PC-9 (cell line): ENCODE results near the gene TRIM6. TPM values are rescaled to one million over a fixed set of nuclear protein-coding genes. Genes with fewer than 3 reads are reported as not detected.

Experiments
- BruUV-seq: library from RNA; stranded (reverse); fragments of 400-500 nt; replicated peaks from 2 replicates; lab custom pipeline; 2021; lab: Mats Ljungman, UMichigan
- CTCF ChIA-PET: fragments of 300-600 bp; sonication (Branson Sonifier 250); formaldehyde crosslinking; loops from one replicate; lab custom pipeline; 2022; ENCODE audit warnings: antibody characterized with exemption; lab: Charles Lee
- POLR2A ChIA-PET: fragments of 300-600 bp; sonication (Branson Sonifier 250); formaldehyde crosslinking; loops from one replicate; lab custom pipeline; 2022; ENCODE audit warnings: antibody characterized with exemption; ENCODE audit not compliant: unreplicated experiment; lab: Charles Lee
- DNase-seq, 2 experiments: peaks; one replicate each; pipeline versions ENCODE4 v3.0.0 to v3.0.0-alpha.2; 2015 to 2022; ENCODE audit warnings: mixed read lengths in 1 of 2
- H2AFZ ChIP-seq: fragments of 200-600 bp; sonication (generic); 2 replicates; pipeline ENCODE4 v1.8.1; 2017; ENCODE audit warnings: antibody characterized with exemption
- H3F3A ChIP-seq: fragments of 200-600 bp; sonication (generic); 2 replicates; pipeline ENCODE4 v1.8.1; 2017; ENCODE audit warnings: antibody characterized with exemption, mild to moderate bottlenecking, low read depth; ENCODE audit not compliant: insufficient read depth
- H3K27ac ChIP-seq: fragments of 200-600 bp; sonication (generic); 2 replicates; pipeline ENCODE4 v1.6.1; 2016; ENCODE audit warnings: mixed run types
- H3K27me3 ChIP-seq: fragments of 200-600 bp; sonication (generic); 2 replicates; pipeline ENCODE4 v1.6.1; 2016; ENCODE audit warnings: low read depth, mixed run types; ENCODE audit not compliant: insufficient read depth
- H3K36me3 ChIP-seq: fragments of 200-600 bp; sonication (generic); 2 replicates; pipeline ENCODE4 v1.6.1; 2016; ENCODE audit warnings: low read depth, mixed run types
- H3K4me1 ChIP-seq: fragments of 200-600 bp; sonication (generic); replicated peaks from 2 replicates; pipeline ENCODE4 v1.6.1; 2016; ENCODE audit warnings: mixed run types; ENCODE audit not compliant: insufficient read depth
- H3K4me2 ChIP-seq: fragments of 200-600 bp; sonication (generic); 2 replicates; pipeline ENCODE4 v1.6.1; 2017; ENCODE audit warnings: mixed run types
- H3K4me3 ChIP-seq: fragments of 200-600 bp; sonication (generic); 2 replicates; pipeline ENCODE4 v1.6.1; 2016; ENCODE audit warnings: mixed run types
- H3K79me2 ChIP-seq: fragments of 200-600 bp; sonication (generic); 2 replicates; pipeline ENCODE4 v1.6.1; 2017; ENCODE audit warnings: low read depth, mixed run types
- H3K9me2 ChIP-seq: fragments of 200-600 bp; sonication (generic); 2 replicates; pipeline ENCODE4 v1.8.1; 2017; ENCODE audit warnings: mild to moderate bottlenecking; ENCODE audit not compliant: insufficient read depth
- H3K9me3 ChIP-seq: fragments of 200-600 bp; sonication (generic); 2 replicates; pipeline ENCODE4 v1.8.1; 2016; ENCODE audit warnings: low read depth; ENCODE audit not compliant: insufficient read depth
- H4K20me1 ChIP-seq: fragments of 200-600 bp; sonication (generic); 2 replicates; pipeline ENCODE4 v1.8.1; 2017; ENCODE audit not compliant: insufficient read depth
- CTCF ChIP-seq: fragments of 200-600 bp; sonication (generic); conservative IDR thresholded peaks from 2 replicates; pipeline ENCODE4 v1.6.1; 2017; ENCODE audit warnings: mixed run types, antibody characterized with exemption, mild to moderate bottlenecking, moderate library complexity
- EZH2 ChIP-seq: fragments of 200-600 bp; sonication (generic); IDR thresholded peaks from 2 replicates; pipeline ENCODE4 v1.8.0; 2017; ENCODE audit warnings: antibody characterized with exemption, low read depth
- intact Hi-C: fragments of 100-400 bp; cut with micrococcal nuclease; formaldehyde crosslinking; loops from one replicate; pipeline ENCODE4 v1.10.0; 2022; ENCODE audit not compliant: unreplicated experiment
- total RNA-seq: library from RNA; stranded (reverse); gene quantifications from 2 replicates; pipeline ENCODE4 v1.2.3, GENCODE V29; 2021

Gene TRIM6
- total RNA-seq, 1 experiment from 2014 or later: 3.9 TPM

- BruUV-seq: no TSS peak
- CTCF ChIA-PET: no interaction called here
- intact Hi-C loops: no loop called here
These were observed 38.7 kb upstream of the TRIM6 start for GRCh38 chr11:5557751-5558150.

GRCh38 chr11:5564259-5565019 lies 32.0 kb upstream of the TRIM6 start:
- Histone ChIP-seq H2AFZ (peak overlapping the region; percentile 50; the same call in 1 of the 2 replicates), H3K4me1 (0 out of 2 replicates have a peak, but pooled peaks cover 9% of the 10 kb centered on the region), H3K27me3 (no peaks in the 10 kb centered on the region), H4K20me1 (no peaks in the 10 kb centered on the region), H3K4me2 (no peak overlapping the region), H3K9me3 (no peaks in the 10 kb centered on the region), H3K9me2 (no peaks in the 10 kb centered on the region), H3K79me2 (no peaks in the 10 kb centered on the region), H3K36me3 (no peaks in the 10 kb centered on the region), H3F3A (no peaks in the 10 kb centered on the region), H3K27ac (peak overlapping the region; percentile 58), H3K4me3 (no peak overlapping the region)
- intact Hi-C loops: no loop called here
- CTCF ChIA-PET: no interaction called here
- no TSS peak for BruUV-seq
- TF ChIP-seq CTCF (no peak), EZH2 (no peak)
- DNase-seq: peak in 1 of 2 experiments; percentile 47
- POLR2A ChIA-PET: no interaction called here

More at GRCh38 chr11:5557751-5558150, 38.7 kb upstream of the TRIM6 start:
- H3K79me2 ChIP-seq: no peaks in the 10 kb centered on the region
- no peak for DNase-seq
- H3K36me3 ChIP-seq: no peaks in the 10 kb centered on the region
- no peaks in the 10 kb centered on the region for H3F3A ChIP-seq
- H3K4me2 ChIP-seq: no peak overlapping the region
- TF ChIP-seq CTCF (no peak), EZH2 (no peak)
- H3K4me3 ChIP-seq: no peak overlapping the region
- no peaks in the 10 kb centered on the region for H3K4me1 ChIP-seq
- POLR2A ChIA-PET: no interaction called here
- no peaks in the 10 kb centered on the region for H4K20me1 ChIP-seq
- H2AFZ ChIP-seq: no peak overlapping the region
- no peaks in the 10 kb centered on the region for H3K9me3 ChIP-seq
- no peaks in the 10 kb centered on the region for H3K9me2 ChIP-seq
- no peak overlapping the region for H3K27ac ChIP-seq
- no peaks in the 10 kb centered on the region for H3K27me3 ChIP-seq

GRCh38 chr11:5574654-5575053 lies 21.8 kb upstream of the TRIM6 start:
- H4K20me1 ChIP-seq: no peaks in the 10 kb centered on the region
- H3K4me3 ChIP-seq: no peak overlapping the region
- H2AFZ ChIP-seq: no peak overlapping the region
- no peaks in the 10 kb centered on the region for H3K9me2 ChIP-seq
- no peak for DNase-seq
- H3K4me2 ChIP-seq: no peak overlapping the region
- no peaks in the 10 kb centered on the region for H3K9me3 ChIP-seq
- ChIA-PET POLR2A (no interaction called here), CTCF (no interaction called here)
- TF ChIP-seq CTCF: no peak
- no peak for TF ChIP-seq EZH2
- intact Hi-C loops: no loop called here
- no peaks in the 10 kb centered on the region for H3K79me2 ChIP-seq
- no peaks in the 10 kb centered on the region for H3K4me1 ChIP-seq
- H3K36me3 ChIP-seq: no peaks in the 10 kb centered on the region
- no peak overlapping the region for H3K27ac ChIP-seq
- no peaks in the 10 kb centered on the region for H3F3A ChIP-seq
- BruUV-seq: no TSS peak
- H3K27me3 ChIP-seq: no peaks in the 10 kb centered on the region
